Fibroblast of the aortic adventitia (primary cell): ENCODE data around the gene DDX31. TPM values are rescaled to one million over a fixed set of nuclear protein-coding genes. Genes with fewer than 3 reads are reported as not detected.
"Not testable (repeated sequence)": the region's sequence is repeated elsewhere in the genome, so short reads cannot be mapped to it uniquely, and the experiment has no call there.

Experiments
- DNase-seq: peaks from one replicate; pipeline ENCODE4 v3.0.0-alpha.2; 2010; ENCODE audit warnings: low read depth
- H3K4me3 ChIP-seq: 2 replicates; pipeline ENCODE4 v1.5.1; 2011; ENCODE audit warnings: low read depth, mild to moderate bottlenecking, control low read depth, low read length, moderate library complexity
- total RNA-seq: library from RNA; depleted of rRNA; stranded (reverse); fragments of >200 nt; gene quantifications from 2 replicates; pipeline ENCODE4 v1.2.3, GENCODE V29; 2012; ENCODE audit warnings: low replicate concordance
- TF ChIP-seq, protein P1 (sequence below): IDR thresholded peaks from 2 replicates; pipeline ENCODE4 v1.5.1; 2011; ENCODE audit warnings: mild to moderate bottlenecking, low read length, control low read depth, inconsistent platforms; ENCODE audit not compliant: insufficient read depth

Gene DDX31
- total RNA-seq, 1 donor = 13.5 TPM

DNA sequence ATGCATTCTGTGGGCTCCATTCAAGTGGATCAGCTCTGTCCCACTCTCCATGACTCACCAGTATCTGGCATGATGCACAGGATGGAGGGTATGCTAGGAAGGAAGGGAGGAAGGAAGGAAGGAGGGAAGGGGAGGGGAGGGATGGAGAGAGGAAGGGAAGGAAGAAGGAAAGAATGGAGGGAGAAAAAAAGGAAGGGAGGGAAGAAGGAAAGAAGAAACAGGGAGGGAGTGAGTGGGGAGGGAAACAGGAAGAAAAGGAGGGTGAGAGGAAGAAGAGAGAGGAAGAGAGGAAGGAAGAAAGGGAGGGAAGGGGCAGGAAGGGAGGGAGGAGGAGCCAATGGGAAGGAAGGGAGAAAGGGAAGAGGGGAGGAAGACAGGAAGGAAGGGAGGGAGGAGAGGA lies 92.7 kb downstream of the DDX31 start:
- DNase-seq = no peak
- H3K4me3 ChIP-seq = no peak overlapping the region
- TF ChIP-seq, protein P1, sequence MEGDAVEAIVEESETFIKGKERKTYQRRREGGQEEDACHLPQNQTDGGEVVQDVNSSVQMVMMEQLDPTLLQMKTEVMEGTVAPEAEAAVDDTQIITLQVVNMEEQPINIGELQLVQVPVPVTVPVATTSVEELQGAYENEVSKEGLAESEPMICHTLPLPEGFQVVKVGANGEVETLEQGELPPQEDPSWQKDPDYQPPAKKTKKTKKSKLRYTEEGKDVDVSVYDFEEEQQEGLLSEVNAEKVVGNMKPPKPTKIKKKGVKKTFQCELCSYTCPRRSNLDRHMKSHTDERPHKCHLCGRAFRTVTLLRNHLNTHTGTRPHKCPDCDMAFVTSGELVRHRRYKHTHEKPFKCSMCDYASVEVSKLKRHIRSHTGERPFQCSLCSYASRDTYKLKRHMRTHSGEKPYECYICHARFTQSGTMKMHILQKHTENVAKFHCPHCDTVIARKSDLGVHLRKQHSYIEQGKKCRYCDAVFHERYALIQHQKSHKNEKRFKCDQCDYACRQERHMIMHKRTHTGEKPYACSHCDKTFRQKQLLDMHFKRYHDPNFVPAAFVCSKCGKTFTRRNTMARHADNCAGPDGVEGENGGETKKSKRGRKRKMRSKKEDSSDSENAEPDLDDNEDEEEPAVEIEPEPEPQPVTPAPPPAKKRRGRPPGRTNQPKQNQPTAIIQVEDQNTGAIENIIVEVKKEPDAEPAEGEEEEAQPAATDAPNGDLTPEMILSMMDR = no peak

DNA sequence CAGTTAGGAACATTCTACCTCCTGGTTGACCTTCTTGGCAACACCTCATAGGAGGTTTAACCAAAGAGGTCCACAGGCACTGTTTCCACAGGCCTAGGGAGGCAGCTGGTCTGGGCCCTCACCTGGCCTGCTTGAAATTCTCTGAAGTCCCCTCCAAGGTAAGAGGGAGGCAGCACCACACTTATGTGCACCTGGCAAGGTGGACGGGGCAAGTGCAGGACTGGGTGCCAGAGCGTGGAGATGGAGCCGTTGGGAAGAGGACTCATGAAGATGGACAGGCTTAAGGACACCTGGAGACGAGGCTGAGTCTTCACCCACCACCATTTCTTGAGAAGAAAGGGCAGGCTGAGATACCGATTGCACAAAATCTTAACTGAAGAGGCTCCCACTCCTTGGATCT lies 94.0 kb downstream of the DDX31 start:
- H3K4me3 ChIP-seq = no peak overlapping the region
- TF ChIP-seq, protein P1 = no peak
- no peak for DNase-seq

DNA sequence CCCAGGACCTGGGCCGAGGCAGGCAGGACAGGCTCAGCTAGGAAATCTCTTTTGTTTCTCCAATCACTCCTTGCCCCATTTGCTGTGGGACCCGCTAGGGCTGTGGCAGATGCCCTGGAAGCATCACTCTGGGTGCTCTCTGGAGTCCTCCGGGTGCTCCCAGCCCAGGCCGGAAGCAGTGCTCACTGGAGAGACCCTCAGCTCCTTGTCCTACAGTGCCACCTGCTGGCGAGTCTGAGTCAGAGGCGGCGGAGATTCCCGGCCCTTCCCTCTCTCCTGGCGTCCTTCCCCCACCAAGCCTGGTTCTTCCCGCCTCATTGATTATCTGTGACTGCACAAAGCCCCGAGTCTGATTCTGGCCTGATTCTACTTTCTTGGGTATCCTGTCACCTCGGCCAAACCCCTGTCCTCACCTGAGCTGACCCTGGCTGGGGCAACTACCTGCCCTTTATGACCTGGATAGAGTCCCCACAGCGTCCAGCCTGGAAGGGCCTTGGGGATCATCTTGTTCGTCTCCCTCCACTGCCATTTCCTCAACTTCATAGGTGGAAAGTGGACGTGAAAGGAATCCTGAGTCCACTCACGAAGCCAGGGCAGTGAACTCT lies 94.7 kb downstream of the DDX31 start:
- TF ChIP-seq, protein P1 = peak; percentile 73
- no peak overlapping the region for H3K4me3 ChIP-seq
- peak; percentile 57 for DNase-seq

DNA sequence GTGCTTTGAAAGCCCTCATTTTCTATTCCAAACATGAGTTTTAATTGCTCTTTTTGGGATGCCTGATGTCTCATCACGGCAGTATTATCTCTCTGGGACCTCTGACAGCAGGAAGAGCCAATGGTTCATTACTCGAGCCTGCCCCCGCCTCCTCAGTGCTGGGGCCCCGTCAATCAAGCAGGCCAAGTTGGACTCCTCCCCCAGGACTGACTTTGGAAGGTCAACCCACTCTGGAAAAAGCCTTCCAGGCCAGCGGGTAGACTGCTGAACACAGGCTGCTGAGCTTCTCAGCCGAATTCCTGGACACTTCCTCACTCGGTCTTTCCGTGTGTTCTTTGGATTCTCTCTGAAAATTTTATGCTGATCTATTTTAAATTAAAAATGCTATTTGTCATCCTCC lies 96.9 kb downstream of the DDX31 start:
- TF ChIP-seq, protein P1 = no peak
- DNase-seq = no peak

DNA sequence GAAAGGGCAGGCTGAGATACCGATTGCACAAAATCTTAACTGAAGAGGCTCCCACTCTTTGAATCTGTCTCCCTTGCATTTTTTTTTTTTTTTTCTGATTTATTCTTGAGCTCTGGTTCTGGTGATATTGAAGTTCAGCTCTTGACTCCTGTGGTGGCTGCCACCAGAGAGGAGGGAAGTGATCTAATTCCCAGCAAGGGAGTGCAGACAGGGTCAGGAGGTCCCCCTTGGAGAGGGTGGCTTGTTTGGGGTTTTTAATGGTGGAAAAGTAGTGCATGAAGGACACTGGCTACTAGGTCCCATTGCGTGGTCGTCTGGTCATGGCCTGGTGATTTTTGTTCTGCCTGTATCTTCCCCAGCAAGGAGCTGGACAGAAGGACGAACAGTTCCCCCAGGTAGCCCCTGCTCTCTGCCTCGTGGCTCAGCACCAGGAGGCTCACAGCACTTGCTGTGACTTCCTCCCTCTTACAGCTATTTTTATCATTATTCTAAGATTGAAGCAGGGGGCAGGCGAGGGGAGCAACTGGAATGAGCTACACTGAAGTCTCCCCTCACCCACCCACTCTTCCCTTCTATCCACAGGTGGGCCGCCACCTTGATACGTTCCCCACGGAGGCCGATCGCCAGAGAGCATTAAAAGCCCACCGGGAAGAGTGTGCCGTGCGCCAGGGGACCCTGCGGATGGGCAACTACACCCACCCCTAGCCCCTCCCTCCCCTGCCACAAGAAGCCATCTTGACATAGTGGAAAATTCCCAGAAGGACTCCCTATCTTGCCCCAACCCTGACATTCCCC lies 97.8 kb downstream of the DDX31 start:
- no peak for DNase-seq
- no peak overlapping the region for H3K4me3 ChIP-seq
- TF ChIP-seq, protein P1 = no peak

More for the DNA sequence above, 96.9 kb downstream of the DDX31 start:
- no peak overlapping the region for H3K4me3 ChIP-seq

DNA sequence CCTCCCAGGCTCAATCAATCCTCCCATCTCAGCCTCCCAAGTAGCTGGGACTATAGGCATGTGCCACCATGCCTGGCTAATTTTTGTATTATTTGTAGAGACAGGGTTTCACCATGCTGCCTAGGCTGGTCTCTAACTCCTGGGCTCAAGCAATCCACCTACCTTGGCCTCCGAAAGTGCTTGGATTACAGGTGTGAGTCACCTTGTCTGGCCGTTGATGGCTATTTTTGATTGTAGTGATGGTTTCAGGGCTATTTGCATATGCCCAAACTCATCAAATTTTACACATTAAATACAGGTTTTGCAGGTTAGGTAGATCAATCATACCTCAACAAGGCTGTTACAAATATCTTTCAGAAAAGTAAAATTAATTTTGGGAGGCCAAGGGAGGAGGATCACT lies 101.0 kb downstream of the DDX31 start:
- DNase-seq, H3K4me3 ChIP-seq: not testable (repeated sequence)

DNA sequence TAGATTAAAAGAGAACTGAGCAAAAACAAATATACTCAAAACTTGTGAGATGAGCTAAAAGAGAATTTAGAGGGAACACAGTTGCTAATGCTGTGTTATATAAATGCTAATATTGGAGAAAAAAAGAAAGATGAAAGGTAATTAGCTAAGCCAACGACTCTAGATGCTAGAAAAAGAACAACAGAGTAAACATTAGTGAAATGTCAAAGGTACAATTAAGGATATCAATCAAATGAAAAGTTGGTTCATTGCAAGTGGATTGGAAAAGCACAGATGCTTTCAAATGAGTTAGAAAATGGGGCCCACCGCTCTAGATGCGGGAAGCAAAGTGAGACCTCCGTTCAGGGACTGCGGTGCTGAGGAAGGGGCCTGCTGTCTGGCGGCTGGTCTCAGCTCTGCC lies 105.3 kb downstream of the DDX31 start:
- no peak for DNase-seq
- TF ChIP-seq, protein P1 = no peak
- H3K4me3 ChIP-seq = no peak overlapping the region
